Mesothelial cell of epicardium (in vitro differentiated cells): Measurements from ENCODE around the gene GNA14. TPM values are rescaled to one million over a fixed set of nuclear protein-coding genes. Genes with fewer than 3 reads are reported as not detected.
A peak's percentile ranks its signal among the peaks of the same experiment; 100 is the strongest.

ENCODE experiments used
- DNase-seq, 2 experiments: peaks; one replicate each; pipeline ENCODE4 v3.0.0; 2021; ENCODE audit warnings: low spot score in 2 of 2; ENCODE audit not compliant: unreplicated experiment in 2 of 2
- H3K27ac Mint-ChIP-seq: 2 replicates; pipeline ENCODE4 v1.8.0; 2021; ENCODE audit warnings: mixed read lengths
- H3K27me3 Mint-ChIP-seq: 2 replicates; pipeline ENCODE4 v1.8.0; 2021; ENCODE audit warnings: low read depth, mixed read lengths
- H3K36me3 Mint-ChIP-seq: 2 replicates; pipeline ENCODE4 v1.8.0; 2021; ENCODE audit warnings: mixed read lengths
- H3K4me1 Mint-ChIP-seq: 2 replicates; pipeline ENCODE4 v1.8.0; 2021; ENCODE audit warnings: mixed read lengths
- H3K4me3 Mint-ChIP-seq: 2 replicates; pipeline ENCODE4 v1.8.0; 2021; ENCODE audit warnings: mild to moderate bottlenecking, moderate library complexity, mixed read lengths
- H3K9me3 Mint-ChIP-seq: 2 replicates; pipeline ENCODE4 v1.8.0; 2021; ENCODE audit warnings: mixed read lengths
- total RNA-seq: library from RNA; stranded (reverse); gene quantifications from 3 replicates; pipeline ENCODE4 v1.2.1, GENCODE V29; 2021
- TF ChIP-seq, protein P1 (sequence below): fragments of 200-600 bp; sonication (generic); IDR thresholded peaks from one replicate; pipeline ENCODE4 v1.5.0; 2021; ENCODE audit warnings: antibody characterized with exemption; ENCODE audit not compliant: unreplicated experiment

The GNA14 gene
- total RNA-seq, 1 donor from 2014 or later, result 0.22 TPM

DNA sequence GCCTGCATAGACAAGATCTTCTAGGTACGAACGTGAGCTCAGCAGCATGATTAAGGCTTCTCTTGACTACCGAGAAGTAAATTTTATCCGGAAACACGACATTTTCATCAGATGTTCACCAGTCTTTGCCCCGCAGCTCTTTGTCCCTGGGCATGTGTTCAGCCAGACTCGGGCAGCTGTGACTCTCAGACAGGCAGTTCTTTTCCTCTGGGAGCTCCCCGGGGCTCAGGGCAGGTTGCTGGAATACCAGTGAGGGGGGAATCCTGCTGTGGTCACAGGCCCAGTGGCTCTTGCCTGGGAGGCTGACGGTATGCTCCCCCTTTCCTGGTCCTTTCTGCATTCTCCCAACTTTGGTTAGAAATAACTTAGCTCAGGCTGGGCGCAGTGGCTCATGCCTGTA lies 186.1 kb downstream of the GNA14 start:
- Mint-ChIP-seq H3K27me3 (no peaks in the 10 kb centered on the region), H3K27ac (no peak overlapping the region), H3K9me3 (peaks cover 12% of the 10 kb centered on the region), H3K36me3 (no peaks in the 10 kb centered on the region), H3K4me1 (peaks cover 21% of the 10 kb centered on the region), H3K4me3 (no peak overlapping the region)
- TF ChIP-seq, protein P1, sequence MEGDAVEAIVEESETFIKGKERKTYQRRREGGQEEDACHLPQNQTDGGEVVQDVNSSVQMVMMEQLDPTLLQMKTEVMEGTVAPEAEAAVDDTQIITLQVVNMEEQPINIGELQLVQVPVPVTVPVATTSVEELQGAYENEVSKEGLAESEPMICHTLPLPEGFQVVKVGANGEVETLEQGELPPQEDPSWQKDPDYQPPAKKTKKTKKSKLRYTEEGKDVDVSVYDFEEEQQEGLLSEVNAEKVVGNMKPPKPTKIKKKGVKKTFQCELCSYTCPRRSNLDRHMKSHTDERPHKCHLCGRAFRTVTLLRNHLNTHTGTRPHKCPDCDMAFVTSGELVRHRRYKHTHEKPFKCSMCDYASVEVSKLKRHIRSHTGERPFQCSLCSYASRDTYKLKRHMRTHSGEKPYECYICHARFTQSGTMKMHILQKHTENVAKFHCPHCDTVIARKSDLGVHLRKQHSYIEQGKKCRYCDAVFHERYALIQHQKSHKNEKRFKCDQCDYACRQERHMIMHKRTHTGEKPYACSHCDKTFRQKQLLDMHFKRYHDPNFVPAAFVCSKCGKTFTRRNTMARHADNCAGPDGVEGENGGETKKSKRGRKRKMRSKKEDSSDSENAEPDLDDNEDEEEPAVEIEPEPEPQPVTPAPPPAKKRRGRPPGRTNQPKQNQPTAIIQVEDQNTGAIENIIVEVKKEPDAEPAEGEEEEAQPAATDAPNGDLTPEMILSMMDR, result no peak
- DNase-seq, result no peak

GRCh38 chr9:77460938-77461337 lies 187.2 kb downstream of the GNA14 start:
- no peaks in the 10 kb centered on the region for H3K27me3 Mint-ChIP-seq
- peaks cover 24% of the 10 kb centered on the region for H3K4me1 Mint-ChIP-seq
- H3K36me3 Mint-ChIP-seq, result no peaks in the 10 kb centered on the region
- DNase-seq, result no peak
- peaks cover 5% of the 10 kb centered on the region for H3K9me3 Mint-ChIP-seq
- H3K4me3 Mint-ChIP-seq, result no peak overlapping the region
- TF ChIP-seq, protein P1, result no peak
- no peak overlapping the region for H3K27ac Mint-ChIP-seq

- Mint-ChIP-seq H3K27ac (peak overlapping the region; percentile 43), H3K36me3 (no peaks in the 10 kb centered on the region)
Measured at GRCh38 chr9:77457916-77458592, 190.1 kb downstream of the GNA14 start.

GRCh38 chr9:77456829-77457437 lies 191.2 kb downstream of the GNA14 start:
- Mint-ChIP-seq H3K27ac (no peak overlapping the region), H3K27me3 (no peaks in the 10 kb centered on the region), H3K9me3 (no peaks in the 10 kb centered on the region), H3K4me1 (peaks cover 13% of the 10 kb centered on the region), H3K36me3 (no peaks in the 10 kb centered on the region), H3K4me3 (no peak overlapping the region)
- peak; percentile 53 to 83 for DNase-seq
- TF ChIP-seq, protein P1, result peak; percentile 87

More at GRCh38 chr9:77457916-77458592, 190.1 kb downstream of the GNA14 start:
- Mint-ChIP-seq H3K4me3 (no peak overlapping the region), H3K4me1 (peaks cover 17% of the 10 kb centered on the region), H3K27me3 (no peaks in the 10 kb centered on the region), H3K9me3 (no peaks in the 10 kb centered on the region)
- TF ChIP-seq, protein P1, result peak; percentile 49
- peak; percentile 31 to 65 for DNase-seq

DNA sequence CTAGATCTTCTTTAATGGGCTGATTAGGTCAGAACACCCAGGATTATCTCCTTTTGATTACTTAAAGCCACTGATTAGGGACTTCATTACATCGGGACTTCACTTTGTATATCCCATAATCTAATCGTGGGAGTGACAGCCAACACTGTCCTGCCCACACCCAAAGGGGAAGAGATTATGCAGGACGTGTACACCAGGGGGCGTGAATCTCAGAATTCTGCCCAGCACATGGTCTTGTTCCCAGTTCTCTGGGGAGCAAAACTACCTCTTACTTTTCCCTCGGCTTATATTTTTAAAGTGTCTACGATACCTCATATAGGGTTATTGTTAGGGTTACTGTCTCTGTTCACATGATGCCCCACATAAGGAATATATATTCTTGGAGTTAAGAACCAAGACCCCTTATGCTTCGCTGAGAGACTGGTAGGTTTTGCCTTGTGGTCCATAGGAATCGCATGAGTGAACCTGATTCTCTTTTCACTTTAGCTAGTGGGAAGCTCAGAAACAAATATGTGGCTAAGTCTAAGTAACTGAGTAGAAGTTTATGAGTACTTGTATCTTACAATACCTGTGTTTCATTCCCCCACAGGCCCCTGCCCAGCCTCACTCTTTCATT lies 192.7 kb downstream of the GNA14 start:
- DNase-seq, result no peak
- Mint-ChIP-seq H3K36me3 (peaks cover 1% of the 10 kb centered on the region), H3K4me3 (no peak overlapping the region), H3K4me1 (peaks cover 14% of the 10 kb centered on the region), H3K27me3 (no peaks in the 10 kb centered on the region), H3K27ac (no peak overlapping the region), H3K9me3 (peaks cover 6% of the 10 kb centered on the region)
- TF ChIP-seq, protein P1, result peak; percentile 49
